ENCODE measurements around the gene LPCAT1. TPM values are rescaled to one million over a fixed set of nuclear protein-coding genes. Genes with fewer than 3 reads are reported as not detected.
"Not testable (repeated sequence)": the region's sequence is repeated elsewhere in the genome, so short reads cannot be mapped to it uniquely, and the experiment has no call there.

Gene LPCAT1
- total and polyA plus RNA-seq, 2 of the 13 experiments (the other 11 are each of a cell fraction or from before 2014, with no cell fraction given): 29.8 to 90.6 TPM

DNA sequence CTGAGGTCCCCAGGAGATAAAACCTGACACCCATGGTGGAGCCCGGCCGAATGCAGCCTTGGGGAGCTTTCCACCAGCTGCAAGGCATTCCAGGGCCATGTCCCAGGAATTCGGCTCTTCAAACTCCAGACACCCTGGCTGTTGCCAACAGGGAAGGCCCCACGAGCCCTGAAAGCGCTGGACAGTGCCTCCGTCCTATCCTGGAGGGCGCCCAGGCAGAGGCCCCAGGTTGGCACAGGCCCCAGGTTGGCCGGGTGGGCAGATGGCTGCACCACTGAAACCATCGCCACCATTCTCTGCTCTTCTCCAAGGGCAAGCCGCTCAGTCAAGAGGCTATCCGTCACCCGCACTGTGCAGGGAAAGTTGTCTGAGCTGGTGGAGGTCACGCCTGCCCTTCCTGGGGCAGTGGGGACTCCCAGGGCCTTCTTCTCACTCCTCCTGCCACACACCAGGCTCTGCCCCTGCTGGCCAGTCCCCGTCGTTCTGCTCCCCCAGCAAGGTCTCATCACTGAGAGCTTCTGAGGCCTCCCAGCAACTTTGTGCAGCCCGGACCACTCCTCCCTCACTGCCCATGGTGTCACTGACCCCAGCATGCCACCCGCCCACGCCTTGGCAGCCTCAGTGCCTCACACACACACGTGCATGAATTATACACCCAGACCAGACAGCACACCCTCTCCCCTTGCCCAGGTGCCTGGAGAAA, 99.7 kb downstream of the LPCAT1 start:
- Histone ChIP-seq H3K9me3 (ENCODE audit: low read length) (peaks cover 7% of the 10 kb centered on the region; the same call in 1 of the 2 replicates), H3K4me1 (ENCODE audit: insufficient read depth, low read length) (no peaks in the 10 kb centered on the region), H3K9ac (ENCODE audit: insufficient read depth, low read depth, low read length) (no peak overlapping the region), H3K4me2 (ENCODE audit: low read depth, low read length) (no peak overlapping the region), H3K79me2 (ENCODE audit: insufficient read depth, low read length) (no peaks in the 10 kb centered on the region), H3K27me3 (ENCODE audit: control insufficient read depth in 1 of 2, insufficient read depth in 2 of 2, low read length in 2 of 2) (peaks cover 0 to 9% of the 10 kb centered on the region in 2 experiments; a peak in 1 of 5 replicates), H2AFZ (ENCODE audit: low read length) (no peak overlapping the region), H3K27ac (ENCODE audit: extremely low read length, insufficient read depth, low read length) (no peak overlapping the region), H4K20me1 (ENCODE audit: insufficient read depth, low read length) (0 out of 2 replicates have a peak, but pooled peaks cover 2% of the 10 kb centered on the region), H3K4me3 (replicated peaks in 1 of 3; ENCODE audit: insufficient read depth in 1 of 3, low read depth in 2 of 3, low read length in 3 of 3) (no peak overlapping the region), H3K36me3 (replicated peaks in 1 of 2; ENCODE audit: control insufficient read depth in 1 of 2, insufficient read depth in 2 of 2, low read length in 2 of 2) (no peaks in the 10 kb centered on the region)
- ATAC-seq: peak; percentile 75
- no peak for FAIRE-seq
- no peak for DNase-seq (ENCODE audit: low spot score)
- ChIA-PET CTCF (ENCODE audit: low intra/inter-chr PET ratio, low total read pairs) (no interaction called here), POLR2A (no interaction called here)
- TF ChIP-seq SP2 (CRISPR knock-in tag; IDR thresholded peaks at IDR 0.05): no peak
- TF ChIP-seq, protein P1, sequence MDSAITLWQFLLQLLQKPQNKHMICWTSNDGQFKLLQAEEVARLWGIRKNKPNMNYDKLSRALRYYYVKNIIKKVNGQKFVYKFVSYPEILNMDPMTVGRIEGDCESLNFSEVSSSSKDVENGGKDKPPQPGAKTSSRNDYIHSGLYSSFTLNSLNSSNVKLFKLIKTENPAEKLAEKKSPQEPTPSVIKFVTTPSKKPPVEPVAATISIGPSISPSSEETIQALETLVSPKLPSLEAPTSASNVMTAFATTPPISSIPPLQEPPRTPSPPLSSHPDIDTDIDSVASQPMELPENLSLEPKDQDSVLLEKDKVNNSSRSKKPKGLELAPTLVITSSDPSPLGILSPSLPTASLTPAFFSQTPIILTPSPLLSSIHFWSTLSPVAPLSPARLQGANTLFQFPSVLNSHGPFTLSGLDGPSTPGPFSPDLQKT (CRISPR knock-in tag; IDR thresholded peaks at IDR 0.05; ENCODE audit: borderline replicate concordance): no peak
- TF ChIP-seq, protein P2, sequence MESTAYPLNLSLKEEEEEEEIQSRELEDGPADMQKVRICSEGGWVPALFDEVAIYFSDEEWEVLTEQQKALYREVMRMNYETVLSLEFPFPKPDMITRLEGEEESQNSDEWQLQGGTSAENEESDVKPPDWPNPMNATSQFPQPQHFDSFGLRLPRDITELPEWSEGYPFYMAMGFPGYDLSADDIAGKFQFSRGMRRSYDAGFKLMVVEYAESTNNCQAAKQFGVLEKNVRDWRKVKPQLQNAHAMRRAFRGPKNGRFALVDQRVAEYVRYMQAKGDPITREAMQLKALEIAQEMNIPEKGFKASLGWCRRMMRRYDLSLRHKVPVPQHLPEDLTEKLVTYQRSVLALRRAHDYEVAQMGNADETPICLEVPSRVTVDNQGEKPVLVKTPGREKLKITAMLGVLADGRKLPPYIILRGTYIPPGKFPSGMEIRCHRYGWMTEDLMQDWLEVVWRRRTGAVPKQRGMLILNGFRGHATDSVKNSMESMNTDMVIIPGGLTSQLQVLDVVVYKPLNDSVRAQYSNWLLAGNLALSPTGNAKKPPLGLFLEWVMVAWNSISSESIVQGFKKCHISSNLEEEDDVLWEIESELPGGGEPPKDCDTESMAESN (CRISPR knock-in tag; conservative IDR thresholded peaks at IDR 0.05): no peak
- intact Hi-C loops (cut with micrococcal nuclease; ENCODE audit: unreplicated experiment) (no loop called here), in situ Hi-C loops (cut with HindIII; ENCODE audit: extremely low pct_ligation_motif_present, low pct_unique_long_range_greater_than_20kb) (no loop called here)
- BruUV-seq (replicated peaks): no TSS peak
- 17% methylated on average over 12 of the region's 19 CpGs for WGBS (ENCODE audit: low lambda C conversion rate)

DNA sequence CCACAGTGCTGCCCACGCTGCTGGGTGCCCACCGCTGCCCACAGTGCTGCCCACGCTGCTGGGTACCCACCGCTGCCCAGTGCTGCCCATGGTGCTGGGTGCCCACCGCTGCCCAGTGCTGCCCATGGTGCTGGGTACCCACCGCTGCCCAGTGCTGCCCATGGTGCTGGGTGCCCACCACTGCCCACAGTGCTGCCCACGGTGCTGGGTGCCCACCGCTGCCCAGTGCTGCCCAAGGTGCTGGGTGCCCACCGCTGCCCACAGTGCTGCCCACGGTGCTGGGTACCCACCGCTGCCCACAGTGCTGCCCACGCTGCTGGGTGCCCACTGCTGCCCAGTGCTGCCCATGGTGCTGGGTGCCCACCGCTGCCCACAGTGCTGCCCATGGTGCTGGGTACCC, 101.2 kb downstream of the LPCAT1 start:
- H3K27ac ChIP-seq (ENCODE audit: extremely low read length, insufficient read depth, low read length); H3K9ac ChIP-seq (ENCODE audit: insufficient read depth, low read depth, low read length); H3K27me3 ChIP-seq (ENCODE audit: control insufficient read depth in 1 of 2, insufficient read depth in 2 of 2, low read length in 2 of 2); H3K79me2 ChIP-seq (ENCODE audit: insufficient read depth, low read length); ATAC-seq; H3K4me3 ChIP-seq (replicated peaks in 1 of 3; ENCODE audit: insufficient read depth in 1 of 3, low read depth in 2 of 3, low read length in 3 of 3); BruUV-seq (replicated peaks); H3K36me3 ChIP-seq (replicated peaks in 1 of 2; ENCODE audit: control insufficient read depth in 1 of 2, insufficient read depth in 2 of 2, low read length in 2 of 2); H2AFZ ChIP-seq (ENCODE audit: low read length); DNase-seq (ENCODE audit: low spot score); H3K4me1 ChIP-seq (ENCODE audit: insufficient read depth, low read length); H4K20me1 ChIP-seq (ENCODE audit: insufficient read depth, low read length); in situ Hi-C loops (cut with HindIII; ENCODE audit: extremely low pct_ligation_motif_present, low pct_unique_long_range_greater_than_20kb); FAIRE-seq; H3K9me3 ChIP-seq (ENCODE audit: low read length); CTCF ChIA-PET (ENCODE audit: low intra/inter-chr PET ratio, low total read pairs); intact Hi-C loops (cut with micrococcal nuclease; ENCODE audit: unreplicated experiment); H3K4me2 ChIP-seq (ENCODE audit: low read depth, low read length); POLR2A ChIA-PET: not testable (repeated sequence)
- TF ChIP-seq HNRNPL (IDR thresholded peaks at IDR 0.05; ENCODE audit: low read depth, low read length): peak; percentile 69; the same call in 1 of the 2 replicates
- 8% methylated on average over 2 of the region's 13 CpGs for WGBS (ENCODE audit: low lambda C conversion rate)

Data from HepG2 (cell line).